ENCODE results near the gene PEA15.

PEA15 gene

GRCh38 chr1:160208557-160209320 is 3.6 kb downstream of the PEA15 start:
- DNase-seq (ENCODE audit: low read depth): no peak

GRCh38 chr1:160209321-160210046 is 4.3 kb downstream of the PEA15 start:
- no peak for DNase-seq (ENCODE audit: low read depth)

DNA sequence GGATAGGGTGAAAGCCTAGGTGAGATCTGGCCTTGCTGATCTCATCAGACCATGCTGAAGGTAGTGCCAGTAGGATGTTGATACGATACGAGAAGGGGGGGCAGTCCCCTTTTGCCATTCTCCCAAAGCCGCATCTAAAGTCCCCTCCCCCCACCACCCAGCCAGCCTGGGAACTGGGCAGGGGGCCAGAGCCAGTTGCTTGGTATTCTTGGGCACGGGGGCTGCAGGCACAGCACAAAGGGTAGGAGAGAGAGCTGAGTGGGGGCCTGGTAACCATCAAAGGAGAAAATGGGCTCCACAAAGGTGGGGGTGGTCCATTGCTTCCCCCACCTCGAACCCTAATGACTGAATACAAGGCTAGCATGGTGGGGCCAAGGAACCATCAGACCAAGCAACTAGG is 5.4 kb downstream of the PEA15 start:
- DNase-seq (ENCODE audit: low read depth): no peak

DNA sequence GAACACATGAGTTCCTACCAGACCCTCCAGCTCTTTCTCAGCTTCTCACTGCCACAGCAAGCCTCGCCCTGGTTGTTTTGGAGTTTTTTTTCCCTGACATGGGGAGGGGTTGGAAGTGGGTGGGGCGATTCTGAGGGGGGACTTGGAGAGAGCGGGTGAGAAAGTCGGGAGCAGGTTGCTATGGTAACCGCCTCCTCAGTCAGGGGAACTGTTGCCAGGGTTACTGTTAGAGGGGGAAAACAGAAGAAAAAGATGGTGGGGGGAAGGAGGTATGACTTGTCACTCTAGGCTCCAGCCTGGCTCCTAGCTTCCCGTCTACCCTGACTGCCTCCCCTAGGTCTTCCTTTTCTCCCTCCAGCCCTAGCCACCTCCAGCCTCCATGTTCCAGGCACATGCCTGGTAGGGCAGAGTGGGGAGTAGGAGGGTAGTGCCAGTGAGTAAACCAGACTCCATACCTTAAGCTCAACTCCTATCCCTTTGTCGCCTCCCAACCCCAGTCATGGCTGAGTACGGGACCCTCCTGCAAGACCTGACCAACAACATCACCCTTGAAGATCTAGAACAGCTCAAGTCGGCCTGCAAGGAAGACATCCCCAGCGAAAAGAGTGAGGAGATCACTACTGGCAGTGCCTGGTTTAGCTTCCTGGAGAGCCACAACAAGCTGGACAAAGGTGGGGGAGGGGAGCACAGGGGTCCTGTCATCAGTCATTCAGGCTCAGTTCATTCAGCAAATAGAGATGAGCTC is 6.0 kb downstream of the PEA15 start:
- no peak for DNase-seq (ENCODE audit: low read depth)

GRCh38 chr1:160214481-160215140 is 9.4 kb downstream of the PEA15 start:
- DNase-seq (ENCODE audit: low read depth): no peak

DNA sequence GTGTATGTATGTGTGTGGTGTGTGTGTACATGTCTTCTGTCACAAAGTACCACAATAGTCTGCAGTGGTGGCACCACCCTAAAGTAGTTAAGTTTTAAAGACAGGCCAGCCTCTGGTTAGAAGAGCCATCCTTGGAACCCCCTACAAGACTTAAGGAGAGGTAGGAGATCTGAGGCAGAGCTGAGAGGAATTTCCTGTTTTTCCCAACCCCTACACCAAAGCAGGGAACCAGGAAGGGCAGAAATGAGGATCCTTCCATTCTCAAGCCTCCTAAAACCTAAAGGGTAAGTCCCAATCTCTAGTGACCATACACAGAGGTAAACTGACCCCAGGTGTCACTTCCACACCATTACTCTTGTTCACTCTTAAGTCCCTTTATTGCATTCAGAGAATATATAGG is 11.1 kb downstream of the PEA15 start:
- no peak for DNase-seq (ENCODE audit: low read depth)

GRCh38 chr1:160217481-160218051 is 12.4 kb downstream of the PEA15 start:
- no peak for DNase-seq (ENCODE audit: low read depth)

DNA sequence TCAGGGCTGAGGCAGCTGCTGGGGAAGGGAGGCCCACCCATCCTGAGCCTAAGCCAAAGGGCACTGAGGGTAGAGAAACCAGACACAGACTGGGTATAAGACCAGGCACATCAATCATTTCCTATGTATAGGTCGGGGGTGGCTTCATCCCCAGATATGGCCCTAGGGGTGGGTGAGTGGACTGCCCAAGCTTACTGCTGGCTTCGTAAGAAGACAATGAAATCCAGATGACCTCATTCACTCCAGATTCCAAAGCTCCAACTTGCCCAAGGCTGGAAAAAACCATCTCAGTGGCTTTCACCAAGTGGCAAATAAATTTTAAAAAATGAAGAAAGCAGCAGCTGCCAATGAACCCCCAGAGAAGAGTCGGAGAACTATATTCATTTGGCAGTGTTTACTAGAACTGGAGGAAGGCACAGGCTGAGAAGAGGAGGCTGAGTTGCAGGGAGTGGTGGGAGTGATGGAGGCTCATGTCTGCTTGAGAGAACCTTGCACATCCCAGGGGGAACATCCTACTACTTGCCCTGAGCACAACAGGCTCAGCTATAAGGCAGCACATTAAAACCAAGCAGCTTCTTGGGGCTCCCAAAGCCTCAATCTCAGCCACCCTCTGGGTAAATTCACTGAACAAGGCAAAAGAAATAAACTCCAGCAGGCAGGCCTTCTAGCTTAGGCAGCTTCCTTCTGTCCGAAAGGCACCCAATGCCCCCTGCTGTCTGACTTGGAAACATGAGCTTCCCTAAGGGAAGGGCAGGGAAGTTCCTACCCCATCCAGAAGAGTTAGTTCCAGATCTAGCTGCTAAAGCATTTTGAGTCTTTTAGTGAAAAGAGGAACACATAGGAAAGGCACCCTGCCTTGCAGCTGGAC is 14.1 kb downstream of the PEA15 start:
- no peak for DNase-seq (ENCODE audit: low read depth)

GRCh38 chr1:160220301-160220700 is 15.1 kb downstream of the PEA15 start:
- DNase-seq (ENCODE audit: low read depth): no peak

DNA sequence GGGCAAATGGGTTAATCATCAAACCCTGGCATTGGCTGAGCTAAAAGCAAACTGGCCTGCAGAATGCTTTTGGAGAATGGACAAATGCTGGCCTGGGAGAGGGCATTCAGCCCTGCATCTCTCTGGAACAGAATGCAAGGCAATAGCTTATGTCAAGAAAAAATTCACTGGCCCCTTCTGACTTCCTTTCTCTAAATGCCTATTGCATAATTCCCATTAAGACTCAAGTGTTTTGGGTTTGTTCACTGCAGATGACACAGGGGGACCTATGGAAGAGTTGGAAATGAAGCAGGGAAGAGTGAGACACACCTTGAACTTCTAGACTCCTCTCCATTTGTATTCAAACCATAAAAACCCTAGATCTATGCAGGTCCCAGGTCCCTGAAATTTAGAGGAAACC is 15.9 kb downstream of the PEA15 start:
- no peak for DNase-seq (ENCODE audit: low read depth)

DNA sequence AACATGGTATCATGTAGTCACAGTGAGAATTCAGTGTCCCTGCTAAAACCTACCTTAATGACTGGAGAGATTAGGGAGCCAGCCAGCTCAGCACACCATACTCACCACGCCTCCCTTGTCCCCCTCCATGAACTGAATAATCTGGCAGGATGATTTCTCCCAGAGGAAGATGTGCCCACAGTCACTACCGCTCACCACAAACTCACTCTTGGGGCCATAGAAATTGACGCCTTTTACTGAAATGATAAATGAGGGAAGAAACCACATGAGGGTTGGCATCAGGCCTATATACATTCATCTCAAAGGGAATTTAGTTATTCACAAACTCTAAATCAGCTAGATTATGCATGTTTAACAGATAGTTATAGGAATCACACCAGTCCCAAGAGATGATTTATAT is 17.4 kb downstream of the PEA15 start:
- no peak for DNase-seq (ENCODE audit: low read depth)

DNA sequence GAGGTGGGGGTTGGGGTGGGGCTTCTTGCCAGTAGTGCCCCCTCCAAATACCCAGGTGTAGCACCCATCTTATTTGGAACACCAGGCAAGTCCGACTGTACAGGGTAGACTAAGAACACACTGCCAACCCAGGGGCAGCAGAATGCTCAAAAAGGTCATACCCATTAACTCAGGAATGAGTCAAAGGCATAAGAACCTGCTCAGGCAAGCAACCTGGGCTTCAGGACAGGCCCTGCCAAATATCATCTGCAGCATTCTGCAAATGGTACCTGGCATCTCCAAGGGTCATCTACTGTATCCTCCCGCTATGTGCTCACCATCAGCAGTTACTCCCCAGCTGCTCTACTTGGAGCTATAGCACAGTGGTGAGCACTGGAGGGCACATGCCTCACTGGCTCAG is 19.4 kb downstream of the PEA15 start:
- DNase-seq (ENCODE audit: low read depth): no peak

GRCh38 chr1:160225345-160225744 is 20.2 kb downstream of the PEA15 start:
- no peak for DNase-seq (ENCODE audit: low read depth)

DNA sequence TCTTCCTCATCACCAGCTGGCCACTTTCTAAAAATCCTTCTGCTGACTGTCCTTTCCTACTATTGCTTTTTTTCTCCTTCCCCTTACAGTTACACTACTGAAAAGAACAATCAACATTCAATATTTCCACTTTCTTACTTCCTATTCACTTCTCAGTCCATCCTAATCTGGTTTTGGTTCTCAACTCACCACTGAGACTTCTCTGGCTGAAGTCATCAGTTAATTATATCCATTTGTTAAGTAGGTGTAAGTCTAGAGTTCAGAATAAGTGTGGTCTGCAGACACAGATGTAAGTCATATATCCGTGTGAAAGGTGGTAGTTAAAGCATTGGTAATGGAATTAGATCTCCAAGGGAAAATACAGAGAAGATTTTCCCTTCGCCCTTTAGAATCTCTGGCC is 21.4 kb downstream of the PEA15 start:
- no peak for DNase-seq (ENCODE audit: low read depth)

DNA sequence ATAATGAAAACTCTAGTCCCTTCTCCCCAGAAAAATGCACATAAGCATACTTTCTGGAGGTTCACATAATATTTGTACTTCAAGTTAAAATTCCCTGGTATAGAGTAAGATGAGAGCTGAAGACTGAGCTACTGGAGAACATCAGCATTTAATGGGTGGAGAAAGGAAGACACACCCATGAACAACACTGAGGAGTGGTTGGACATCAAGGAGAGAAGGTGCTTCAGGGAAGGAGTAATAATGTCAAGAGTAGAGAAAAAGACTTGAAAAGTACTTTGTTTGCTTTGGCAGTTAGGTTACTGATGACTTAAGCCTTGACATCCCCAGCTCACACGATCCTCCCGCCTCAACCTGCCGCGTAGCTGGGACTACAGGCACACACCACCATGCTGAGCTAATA is 21.9 kb downstream of the PEA15 start:
- no peak for DNase-seq (ENCODE audit: low read depth)

DNA sequence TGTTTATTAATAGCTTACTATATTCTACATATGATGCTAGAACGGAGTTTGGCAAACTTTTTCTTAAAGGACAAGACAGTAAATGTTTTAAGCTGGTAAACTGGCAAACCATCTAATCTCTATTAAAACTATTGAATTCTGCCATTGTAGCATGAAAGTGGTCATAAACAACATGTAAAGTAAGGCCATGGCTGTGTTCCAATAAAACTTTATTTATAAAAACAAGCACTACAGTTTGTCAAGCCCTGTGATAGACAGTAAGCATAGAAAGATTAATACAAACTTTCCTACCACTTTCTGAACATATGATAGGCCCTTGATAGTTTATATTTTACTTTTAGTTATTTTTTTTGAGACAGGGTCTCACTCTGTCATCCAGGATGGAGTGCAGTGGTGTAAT is 22.4 kb downstream of the PEA15 start:
- no peak for DNase-seq (ENCODE audit: low read depth)

DNA sequence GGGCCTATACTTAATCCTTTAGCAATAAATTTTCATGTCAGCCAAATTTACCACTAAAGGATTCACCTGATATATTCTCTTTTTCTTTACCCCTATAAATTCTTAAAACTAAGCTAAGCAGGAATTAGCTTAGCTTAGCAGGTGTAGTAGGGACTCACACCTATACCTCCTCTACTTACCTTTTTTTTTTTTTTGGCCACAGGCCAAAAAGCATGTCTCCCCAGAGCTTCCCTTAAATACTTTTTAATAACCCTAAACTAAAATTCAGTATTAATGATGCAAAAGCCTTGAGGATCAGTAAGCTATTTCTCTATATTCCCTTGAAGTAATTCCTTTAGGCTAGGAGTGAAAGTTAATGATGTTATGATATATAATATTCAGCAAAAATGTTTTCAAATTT is 23.2 kb downstream of the PEA15 start:
- DNase-seq (ENCODE audit: low read depth): no peak

- DNase-seq (ENCODE audit: low read depth): no peak
These were observed 27.7 kb downstream of the PEA15 start for GRCh38 chr1:160232911-160233310.

GRCh38 chr1:160236806-160237205 is 31.6 kb downstream of the PEA15 start:
- DNase-seq (ENCODE audit: low read depth): no peak

- no peak for DNase-seq (ENCODE audit: low read depth)
These were observed 32.4 kb downstream of the PEA15 start for GRCh38 chr1:160237558-160237957.

GRCh38 chr1:160238408-160238807 is 33.2 kb downstream of the PEA15 start:
- no peak for DNase-seq (ENCODE audit: low read depth)
